ENCODE measurements around the gene EML6.

DNA sequence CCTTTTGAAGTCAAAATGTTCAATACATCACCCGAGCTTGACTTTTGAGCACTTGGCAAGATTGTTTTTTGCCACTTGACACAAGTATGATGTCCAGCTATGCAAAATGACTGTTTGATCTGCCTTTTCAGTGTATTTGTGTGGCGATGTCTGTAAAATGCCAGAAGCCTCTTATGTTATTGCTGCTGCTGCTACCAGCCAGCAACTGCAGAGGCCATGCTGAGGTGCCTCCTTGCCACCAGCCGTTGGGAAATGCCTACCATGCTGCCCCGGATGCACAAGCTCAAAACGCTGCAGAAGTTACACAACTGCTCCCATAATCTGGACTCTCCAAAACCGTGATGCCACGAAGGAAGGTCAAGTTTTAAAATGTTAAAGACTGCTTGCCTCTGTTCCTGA is 246.5 kb downstream of the EML6 start:
- TF ChIP-seq, protein P1, sequence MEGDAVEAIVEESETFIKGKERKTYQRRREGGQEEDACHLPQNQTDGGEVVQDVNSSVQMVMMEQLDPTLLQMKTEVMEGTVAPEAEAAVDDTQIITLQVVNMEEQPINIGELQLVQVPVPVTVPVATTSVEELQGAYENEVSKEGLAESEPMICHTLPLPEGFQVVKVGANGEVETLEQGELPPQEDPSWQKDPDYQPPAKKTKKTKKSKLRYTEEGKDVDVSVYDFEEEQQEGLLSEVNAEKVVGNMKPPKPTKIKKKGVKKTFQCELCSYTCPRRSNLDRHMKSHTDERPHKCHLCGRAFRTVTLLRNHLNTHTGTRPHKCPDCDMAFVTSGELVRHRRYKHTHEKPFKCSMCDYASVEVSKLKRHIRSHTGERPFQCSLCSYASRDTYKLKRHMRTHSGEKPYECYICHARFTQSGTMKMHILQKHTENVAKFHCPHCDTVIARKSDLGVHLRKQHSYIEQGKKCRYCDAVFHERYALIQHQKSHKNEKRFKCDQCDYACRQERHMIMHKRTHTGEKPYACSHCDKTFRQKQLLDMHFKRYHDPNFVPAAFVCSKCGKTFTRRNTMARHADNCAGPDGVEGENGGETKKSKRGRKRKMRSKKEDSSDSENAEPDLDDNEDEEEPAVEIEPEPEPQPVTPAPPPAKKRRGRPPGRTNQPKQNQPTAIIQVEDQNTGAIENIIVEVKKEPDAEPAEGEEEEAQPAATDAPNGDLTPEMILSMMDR (optimal IDR thresholded peaks at IDR 0.05 in 1 of 3, IDR thresholded peaks at IDR 0.05 in 1 of 3, conservative IDR thresholded peaks at IDR 0.05 in 1 of 3; ENCODE audit: extremely low read depth in 1 of 3, insufficient read depth in 2 of 3, low read length in 3 of 3), result no peak
- no peak for TF ChIP-seq EZH2 (IDR thresholded peaks at IDR 0.05; ENCODE audit: low read length)

Data from keratinocyte (primary cell).